Ascending aorta (tissue), 2 donors: ENCODE results near the gene TIMM21. TPM values are rescaled to one million over a fixed set of nuclear protein-coding genes. Genes with fewer than 3 reads are reported as not detected.
A peak's percentile ranks its signal among the peaks of the same experiment; 100 is the strongest.

Source experiments
- DNase-seq, 2 donors: peaks; one replicate each; pipeline ENCODE4 v3.0.0-alpha.2; 2019; ENCODE audit warnings: low spot score in 2 of 2
- H3K27ac ChIP-seq, 2 donors: fragments of 200-600 bp; sonication (generic); one replicate each; pipeline ENCODE4 v1.5.1; 2016 to 2017; ENCODE audit warnings: mild to moderate bottlenecking in 1 of 2
- H3K27me3 ChIP-seq: fragments of 200-600 bp; sonication (generic); one replicate; pipeline ENCODE4 v1.5.1; 2017
- H3K36me3 ChIP-seq, 2 donors: fragments of 200-600 bp; sonication (generic); one replicate each; pipeline ENCODE4 v1.5.1; 2016
- H3K4me1 ChIP-seq, 2 donors: fragments of 200-600 bp; sonication (generic); one replicate each; pipeline ENCODE4 v1.5.1; 2016 to 2017; ENCODE audit warnings: mild to moderate bottlenecking in 1 of 2
- H3K4me3 ChIP-seq, 2 donors: fragments of 200-600 bp; sonication (generic); one replicate each; pipeline ENCODE4 v1.5.1; 2016 to 2017; ENCODE audit warnings: mild to moderate bottlenecking in 1 of 2
- H3K9me3 ChIP-seq, 2 donors: fragments of 200-600 bp; sonication (generic); one replicate each; pipeline ENCODE4 v1.5.1; 2016
- CTCF ChIP-seq, 3 experiments: fragments of 200-600 bp in 2 of 3; fragments of 450-650 bp in 1 of 3; sonication (generic) in 2 of 3; IDR thresholded peaks; one replicate each; pipeline ENCODE4 v1.5.1; 2016 to 2019; ENCODE audit warnings: antibody characterized with exemption in 3 of 3, mild to moderate bottlenecking in 1 of 3, moderate library complexity in 1 of 3
- intact Hi-C: fragments of 100-400 bp; cut with DNase I; formaldehyde crosslinking; loops from one replicate; pipeline ENCODE4 v1.15.1; 2023
- total RNA-seq: library from RNA; depleted of rRNA; stranded (reverse); fragments of >200 nt; gene quantifications from one replicate; pipeline ENCODE4 v1.1.0, GENCODE V29; 2016

Gene TIMM21
- total RNA-seq, 1 donor from 2014 or later, result 27.2 TPM

GRCh38 chr18:74190086-74190485, 41.8 kb downstream of the TIMM21 start:
- H3K36me3 ChIP-seq, result no peaks in the 10 kb centered on the region
- intact Hi-C loops, result no loop called here
- no peak for TF ChIP-seq CTCF (IDR thresholded peaks at IDR 0.05)
- no peak for DNase-seq
- no peaks in the 10 kb centered on the region for H3K4me1 ChIP-seq
- no peaks in the 10 kb centered on the region for H3K27me3 ChIP-seq
- H3K9me3 ChIP-seq, result no peaks in the 10 kb centered on the region
- no peak overlapping the region for H3K27ac ChIP-seq
- H3K4me3 ChIP-seq, result no peak overlapping the region

GRCh38 chr18:74191577-74191976, 43.3 kb downstream of the TIMM21 start:
- Histone ChIP-seq H3K36me3 (no peaks in the 10 kb centered on the region), H3K4me1 (no peaks in the 10 kb centered on the region), H3K27ac (no peak overlapping the region), H3K4me3 (no peak overlapping the region), H3K9me3 (no peaks in the 10 kb centered on the region), H3K27me3 (no peaks in the 10 kb centered on the region)
- TF ChIP-seq CTCF (IDR thresholded peaks at IDR 0.05), result no peak
- peak in 1 of 2 donors; percentile 44 for DNase-seq
- intact Hi-C loops, result no loop called here

GRCh38 chr18:74194691-74195090, 46.4 kb downstream of the TIMM21 start:
- TF ChIP-seq CTCF (IDR thresholded peaks at IDR 0.05), result no peak
- intact Hi-C loops, result loop anchor here (5.0 kb wide), 1 partner anchor 303 kb away; the partner anchor contains the start of gene CNDP2
- peak in 1 of 2 donors; percentile 18 for DNase-seq

GRCh38 chr18:74196220-74197119, 48.1 kb downstream of the TIMM21 start:
- DNase-seq, result peak in 1 of 2 donors; percentile 64
- Histone ChIP-seq H3K27ac (no peak overlapping the region), H3K4me1 (no peaks in the 10 kb centered on the region), H3K27me3 (no peaks in the 10 kb centered on the region), H3K36me3 (no peaks in the 10 kb centered on the region), H3K4me3 (no peak overlapping the region), H3K9me3 (no peaks in the 10 kb centered on the region)
- intact Hi-C loops, result loop anchor here (1.0 to 5.0 kb wide), 3 partner anchors 146 to 356 kb away; partner anchors contain the start of gene CNDP2
- peak; percentile 70 to 86 (median 70) for TF ChIP-seq CTCF (IDR thresholded peaks at IDR 0.05)

More at GRCh38 chr18:74194691-74195090, 46.4 kb downstream of the TIMM21 start:
- H3K36me3 ChIP-seq, result no peaks in the 10 kb centered on the region
- H3K9me3 ChIP-seq, result no peaks in the 10 kb centered on the region
- H3K27me3 ChIP-seq, result no peaks in the 10 kb centered on the region
- H3K27ac ChIP-seq, result no peak overlapping the region
- H3K4me1 ChIP-seq, result no peaks in the 10 kb centered on the region
- H3K4me3 ChIP-seq, result no peak overlapping the region

GRCh38 chr18:74197705-74198341, 49.5 kb downstream of the TIMM21 start:
- no peak overlapping the region for H3K4me3 ChIP-seq
- no peak for TF ChIP-seq CTCF (IDR thresholded peaks at IDR 0.05)
- no peaks in the 10 kb centered on the region for H3K27me3 ChIP-seq
- H3K4me1 ChIP-seq, result no peaks in the 10 kb centered on the region
- H3K27ac ChIP-seq, result no peak overlapping the region
- intact Hi-C loops, result loop anchor here (2.0 to 5.0 kb wide), 2 partner anchors 145 to 299 kb away; partner anchors contain the start of gene CNDP2
- DNase-seq, result no peak
- no peaks in the 10 kb centered on the region for H3K9me3 ChIP-seq
- H3K36me3 ChIP-seq, result no peaks in the 10 kb centered on the region
